Esophagus muscularis mucosa (tissue), 4 donors: ENCODE measurements around the gene KCTD5. TPM values are rescaled to one million over a fixed set of nuclear protein-coding genes. Genes with fewer than 3 reads are reported as not detected.

ENCODE experiments used
- DNase-seq: peaks from one replicate; pipeline ENCODE4 v3.0.0-alpha.2; 2017; ENCODE audit errors: extremely low spot score
- H3K27ac ChIP-seq, 4 donors: fragments of 200-600 bp; sonication (generic); replicated peaks in 1 of 4; 1 replicate in 3 of 4; 2 replicates in 1 of 4; pipeline ENCODE4 v1.5.1; 2016 to 2019; ENCODE audit warnings: mild to moderate bottlenecking in 1 of 4
- H3K27me3 ChIP-seq, 4 donors: fragments of 200-600 bp; sonication (generic); one replicate each; pipeline versions ENCODE4 v1.5.1 to v1.6.0; 2016 to 2019
- H3K36me3 ChIP-seq, 4 donors: fragments of 200-600 bp; sonication (generic); one replicate each; pipeline ENCODE4 v1.5.1; 2016 to 2019
- H3K4me1 ChIP-seq, 4 donors: fragments of 200-600 bp; sonication (generic); one replicate each; pipeline ENCODE4 v1.5.1; 2016 to 2019
- H3K4me3 ChIP-seq, 4 donors: fragments of 200-600 bp; sonication (generic); 1 replicate in 2 of 4; 2 replicates in 2 of 4; pipeline ENCODE4 v1.5.1; 2016 to 2019; ENCODE audit warnings: mild to moderate bottlenecking in 4 of 4, moderate library complexity in 1 of 4
- H3K9me3 ChIP-seq, 4 donors: fragments of 200-600 bp; sonication (generic); 1 replicate in 3 of 4; 2 replicates in 1 of 4; pipeline ENCODE4 v1.5.1; 2016 to 2019
- EP300 ChIP-seq: sonication (generic); formaldehyde crosslinking; IDR thresholded peaks from one replicate; pipeline ENCODE4 v1.6.1; 2017; ENCODE audit warnings: antibody characterized with exemption
- POLR2A ChIP-seq: fragments of 450-650 bp; IDR thresholded peaks from one replicate; pipeline ENCODE4 v1.6.1; 2017; ENCODE audit warnings: antibody characterized with exemption, moderate library complexity, mild to moderate bottlenecking, low read depth
- POLR2AphosphoS5 ChIP-seq, 2 donors: sonication (generic); formaldehyde crosslinking; IDR thresholded peaks; one replicate each; pipeline ENCODE4 v1.6.1; 2017; ENCODE audit warnings: antibody characterized with exemption in 2 of 2
- whole genome bisulfite sequencing: methylation state at CpG from one replicate; pipeline ENCODE4 v1.1.5; 2018; 5-methylcytosine and 5-hydroxymethylcytosine counted together
- intact Hi-C: fragments of 100-400 bp; cut with DNase I; formaldehyde crosslinking; loops from one replicate; pipeline ENCODE4 v1.15.1; 2023
- total RNA-seq, 4 donors: library from RNA; depleted of rRNA; stranded (reverse); fragments of >200 nt; gene quantifications; one replicate each; pipeline versions ENCODE4 v1.1.0 to v1.2.1, GENCODE V29; 2016
- TF ChIP-seq, protein P1 (sequence below), 3 experiments: fragments of 200-600 bp in 2 of 3; fragments of 450-650 bp in 1 of 3; sonication (generic) in 2 of 3; IDR thresholded peaks; one replicate each; pipeline ENCODE4 v1.5.1; 2017 to 2019; ENCODE audit warnings: antibody characterized with exemption in 3 of 3, mild to moderate bottlenecking in 2 of 3, moderate library complexity in 1 of 3

Gene KCTD5
- total RNA-seq, 4 donors from 2014 or later, result 9.1 to 22.1 (median 15.7) TPM

GRCh38 chr16:2743007-2743810, 60.9 kb downstream of the KCTD5 start:
- TF ChIP-seq POLR2A, result no peak
- TF ChIP-seq, protein P1, sequence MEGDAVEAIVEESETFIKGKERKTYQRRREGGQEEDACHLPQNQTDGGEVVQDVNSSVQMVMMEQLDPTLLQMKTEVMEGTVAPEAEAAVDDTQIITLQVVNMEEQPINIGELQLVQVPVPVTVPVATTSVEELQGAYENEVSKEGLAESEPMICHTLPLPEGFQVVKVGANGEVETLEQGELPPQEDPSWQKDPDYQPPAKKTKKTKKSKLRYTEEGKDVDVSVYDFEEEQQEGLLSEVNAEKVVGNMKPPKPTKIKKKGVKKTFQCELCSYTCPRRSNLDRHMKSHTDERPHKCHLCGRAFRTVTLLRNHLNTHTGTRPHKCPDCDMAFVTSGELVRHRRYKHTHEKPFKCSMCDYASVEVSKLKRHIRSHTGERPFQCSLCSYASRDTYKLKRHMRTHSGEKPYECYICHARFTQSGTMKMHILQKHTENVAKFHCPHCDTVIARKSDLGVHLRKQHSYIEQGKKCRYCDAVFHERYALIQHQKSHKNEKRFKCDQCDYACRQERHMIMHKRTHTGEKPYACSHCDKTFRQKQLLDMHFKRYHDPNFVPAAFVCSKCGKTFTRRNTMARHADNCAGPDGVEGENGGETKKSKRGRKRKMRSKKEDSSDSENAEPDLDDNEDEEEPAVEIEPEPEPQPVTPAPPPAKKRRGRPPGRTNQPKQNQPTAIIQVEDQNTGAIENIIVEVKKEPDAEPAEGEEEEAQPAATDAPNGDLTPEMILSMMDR (IDR thresholded peaks at IDR 0.05), result no peak
- no peak for TF ChIP-seq POLR2AphosphoS5 (IDR thresholded peaks at IDR 0.05)
- no peak for TF ChIP-seq EP300
- intact Hi-C loops, result no loop called here
- Histone ChIP-seq H3K27me3 (peaks cover 0 to 41% (median 0%) of the 10 kb centered on the region in 4 donors), H3K9me3 (no peaks in the 10 kb centered on the region), H3K4me1 (no peaks in the 10 kb centered on the region), H3K4me3 (no peak overlapping the region), H3K27ac (no peak overlapping the region), H3K36me3 (no peaks in the 10 kb centered on the region)
- no peak for DNase-seq
- 87% methylated on average over 16 of the region's 19 CpGs for WGBS

DNA sequence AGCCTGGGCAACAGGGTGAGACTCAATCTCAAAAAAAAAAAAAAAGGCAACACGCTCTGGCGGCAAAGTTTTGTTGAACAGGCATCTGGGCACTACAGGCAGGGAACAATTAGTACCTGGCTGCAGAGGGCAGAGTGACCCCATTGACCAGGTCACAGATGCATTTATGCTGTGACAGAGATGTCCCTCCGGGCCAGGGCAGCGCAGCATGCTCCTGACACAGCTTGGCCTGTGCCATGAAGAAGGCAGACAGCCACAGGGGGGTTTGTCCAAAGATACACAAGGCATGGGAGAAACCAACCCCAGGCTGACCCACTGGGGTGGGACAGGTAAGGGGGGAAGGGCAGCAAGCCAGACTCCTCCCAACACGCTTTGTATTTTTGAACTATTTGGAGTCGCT, 62.4 kb downstream of the KCTD5 start:
- no peaks in the 10 kb centered on the region for H3K4me1 ChIP-seq
- H3K4me3 ChIP-seq, result no peak overlapping the region
- H3K9me3 ChIP-seq, result no peaks in the 10 kb centered on the region
- WGBS, result 90% methylated on average over 6 of the region's 6 CpGs
- intact Hi-C loops, result no loop called here
- H3K36me3 ChIP-seq, result no peaks in the 10 kb centered on the region
- DNase-seq, result no peak
- peaks cover 0 to 26% (median 0%) of the 10 kb centered on the region in 4 donors for H3K27me3 ChIP-seq
- no peak overlapping the region for H3K27ac ChIP-seq
- TF ChIP-seq, protein P1 (IDR thresholded peaks at IDR 0.05), result no peak
- TF ChIP-seq EP300, result no peak
- no peak for TF ChIP-seq POLR2A
- no peak for TF ChIP-seq POLR2AphosphoS5 (IDR thresholded peaks at IDR 0.05)

GRCh38 chr16:2745116-2745890, 63.0 kb downstream of the KCTD5 start:
- DNase-seq, result no peak
- intact Hi-C loops, result no loop called here

GRCh38 chr16:2745961-2746360, 63.6 kb downstream of the KCTD5 start:
- no peaks in the 10 kb centered on the region for H3K9me3 ChIP-seq
- 78% methylated on average over 7 of the region's 9 CpGs for WGBS
- intact Hi-C loops, result no loop called here
- peaks cover 0 to 2% (median under 1%) of the 10 kb centered on the region in 4 donors for H3K4me1 ChIP-seq
- H3K4me3 ChIP-seq, result no peak overlapping the region
- no peaks in the 10 kb centered on the region for H3K36me3 ChIP-seq
- no peak overlapping the region for H3K27ac ChIP-seq
- TF ChIP-seq, protein P1 (IDR thresholded peaks at IDR 0.05), result no peak
- TF ChIP-seq EP300 (no peak), POLR2AphosphoS5 (IDR thresholded peaks at IDR 0.05) (no peak), POLR2A (no peak)
- no peak for DNase-seq
- H3K27me3 ChIP-seq, result peaks cover 0 to 14% (median 0%) of the 10 kb centered on the region in 4 donors

More at GRCh38 chr16:2745116-2745890, 63.0 kb downstream of the KCTD5 start:
- Histone ChIP-seq H3K27ac (no peak overlapping the region), H3K4me3 (no peak overlapping the region), H3K4me1 (no peaks in the 10 kb centered on the region), H3K9me3 (no peaks in the 10 kb centered on the region), H3K36me3 (no peaks in the 10 kb centered on the region), H3K27me3 (peaks cover 0 to 20% (median 0%) of the 10 kb centered on the region in 4 donors)
- 71% methylated on average over 15 of the region's 15 CpGs for WGBS
- TF ChIP-seq, protein P1 (IDR thresholded peaks at IDR 0.05), result no peak
- TF ChIP-seq POLR2A, result no peak
- no peak for TF ChIP-seq POLR2AphosphoS5 (IDR thresholded peaks at IDR 0.05)
- no peak for TF ChIP-seq EP300
